ENCODE results near the gene ANKFY1. TPM values are rescaled to one million over a fixed set of nuclear protein-coding genes. Genes with fewer than 3 reads are reported as not detected.
A peak's percentile ranks its signal among the peaks of the same experiment; 100 is the strongest.
"Not testable (repeated sequence)": the region's sequence is repeated elsewhere in the genome, so short reads cannot be mapped to it uniquely, and the experiment has no call there.

The ANKFY1 gene
- total and polyA plus RNA-seq, 5 donors from 2014 or later = 9.9 to 61.0 (median 11.3) TPM

GRCh38 chr17:4195306-4195705 is 68.5 kb downstream of the ANKFY1 start:
- Histone ChIP-seq H3K36me3 (ENCODE audit: control insufficient read depth, insufficient read depth, low read length) (peaks cover 51% of the 10 kb centered on the region), H3K4me3 (ENCODE audit: low read depth, low read length) (no peak overlapping the region), H3K27ac (ENCODE audit: insufficient read depth, low read length, poor library complexity, severe bottlenecking) (no peak overlapping the region), H3K9me3 (ENCODE audit: control insufficient read depth in 2 of 2, low read length in 2 of 2) (no peaks in the 10 kb centered on the region), H3K27me3 (ENCODE audit: control insufficient read depth, insufficient read depth, low read length) (no peaks in the 10 kb centered on the region), H3K4me1 (ENCODE audit: control insufficient read depth, insufficient read depth, low read length, poor library complexity, severe bottlenecking) (no peaks in the 10 kb centered on the region)
- Mint-ChIP-seq H3K36me3 (peaks cover 29% of the 10 kb centered on the region), H3K27ac (peak overlapping the region in 2 of 3 donors; percentile 31 to 62), H3K4me3 (no peak overlapping the region), H3K4me1 (peaks cover 0 to 2% (median 0%) of the 10 kb centered on the region in 4 donors), H3K9me3 (no peaks in the 10 kb centered on the region), H3K27me3 (no peaks in the 10 kb centered on the region)
- no peak for DNase-seq
- ATAC-seq (ENCODE audit: low read depth in 2 of 2) = no peak

DNA sequence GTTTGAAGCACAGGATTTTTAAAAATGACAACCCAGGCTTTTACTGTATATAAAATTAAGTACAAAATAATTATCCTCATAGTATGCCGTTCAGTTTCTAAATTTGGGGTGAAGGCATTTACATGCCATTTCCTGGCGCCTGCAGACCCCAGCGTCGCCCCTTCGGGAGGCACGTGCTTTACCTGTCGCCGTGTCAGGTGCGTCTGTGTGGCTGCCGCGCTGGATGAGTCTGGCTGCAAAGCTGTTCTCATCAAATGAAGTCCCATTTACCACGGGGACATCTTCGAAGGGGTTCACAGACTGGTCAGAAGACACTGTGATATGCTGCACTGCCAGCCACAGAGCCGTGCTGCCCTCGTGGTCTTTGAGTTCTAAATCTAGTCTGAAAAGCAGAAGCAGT is 69.0 kb downstream of the ANKFY1 start:
- Histone ChIP-seq H3K36me3 (ENCODE audit: control insufficient read depth, insufficient read depth, low read length) (peaks cover 51% of the 10 kb centered on the region), H3K27ac (ENCODE audit: insufficient read depth, low read length, poor library complexity, severe bottlenecking) (no peak overlapping the region), H3K9me3 (ENCODE audit: control insufficient read depth in 2 of 2, low read length in 2 of 2) (no peaks in the 10 kb centered on the region), H3K4me1 (ENCODE audit: control insufficient read depth, insufficient read depth, low read length, poor library complexity, severe bottlenecking) (no peaks in the 10 kb centered on the region), H3K4me3 (ENCODE audit: low read depth, low read length) (no peak overlapping the region), H3K27me3 (ENCODE audit: control insufficient read depth, insufficient read depth, low read length) (no peaks in the 10 kb centered on the region)
- Mint-ChIP-seq H3K36me3 (peaks cover 29% of the 10 kb centered on the region), H3K9me3 (no peaks in the 10 kb centered on the region), H3K4me1 (peaks cover 0 to 2% (median 0%) of the 10 kb centered on the region in 4 donors), H3K4me3 (no peak overlapping the region), H3K27ac (peak overlapping the region in 1 of 3 donors; percentile 31), H3K27me3 (no peaks in the 10 kb centered on the region)
- ATAC-seq (ENCODE audit: low read depth in 2 of 2) (no peak), DNase-seq (no peak)

DNA sequence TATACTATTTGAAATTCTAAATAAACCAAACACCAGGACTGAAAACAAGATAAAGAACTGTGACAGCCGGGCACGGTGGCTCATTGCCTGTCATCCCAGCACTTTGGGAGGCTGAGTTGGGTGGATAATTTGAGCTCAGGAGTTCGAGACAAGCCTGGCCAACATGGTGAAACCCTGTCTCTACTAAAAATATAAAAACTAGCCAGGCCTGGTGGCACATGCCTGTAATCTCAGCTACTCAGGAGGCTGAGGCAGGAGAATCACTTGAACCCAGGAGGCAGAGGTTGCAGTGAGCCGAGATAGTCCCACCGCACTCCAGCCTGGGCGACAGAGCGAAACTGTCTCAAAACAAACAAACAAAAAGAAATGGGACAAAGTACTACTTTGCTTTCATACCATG is 73.0 kb downstream of the ANKFY1 start:
- H3K27me3 Mint-ChIP-seq; ATAC-seq (ENCODE audit: low read depth in 2 of 2); H3K9me3 Mint-ChIP-seq; H3K4me1 ChIP-seq (ENCODE audit: control insufficient read depth, insufficient read depth, low read length, poor library complexity, severe bottlenecking); H3K9me3 ChIP-seq (ENCODE audit: control insufficient read depth in 2 of 2, low read length in 2 of 2); H3K4me1 Mint-ChIP-seq; DNase-seq; H3K4me3 ChIP-seq (ENCODE audit: low read depth, low read length); H3K4me3 Mint-ChIP-seq; H3K27ac ChIP-seq (ENCODE audit: insufficient read depth, low read length, poor library complexity, severe bottlenecking); H3K27me3 ChIP-seq (ENCODE audit: control insufficient read depth, insufficient read depth, low read length): not testable (repeated sequence)
- peak overlapping the region in 1 of 3 donors; percentile 26 for H3K27ac Mint-ChIP-seq
- peaks cover 25% of the 10 kb centered on the region for H3K36me3 Mint-ChIP-seq
- H3K36me3 ChIP-seq (ENCODE audit: control insufficient read depth, insufficient read depth, low read length) = peaks cover 64% of the 10 kb centered on the region

- no peak overlapping the region for H3K4me3 Mint-ChIP-seq
- peak overlapping the region in 1 of 3 donors; percentile 52 for H3K27ac Mint-ChIP-seq
- H3K4me1 Mint-ChIP-seq = peaks cover 0 to 2% (median 0%) of the 10 kb centered on the region in 4 donors
- H3K36me3 ChIP-seq (ENCODE audit: control insufficient read depth, insufficient read depth, low read length) = peaks cover 59% of the 10 kb centered on the region
- H3K27me3 ChIP-seq (ENCODE audit: control insufficient read depth, insufficient read depth, low read length) = no peaks in the 10 kb centered on the region
- H3K4me3 ChIP-seq (ENCODE audit: low read depth, low read length) = no peak overlapping the region
- no peaks in the 10 kb centered on the region for H3K27me3 Mint-ChIP-seq
- no peak for ATAC-seq (ENCODE audit: low read depth in 2 of 2)
- no peaks in the 10 kb centered on the region for H3K9me3 Mint-ChIP-seq
- no peak for DNase-seq
- H3K36me3 Mint-ChIP-seq = peaks cover 13% of the 10 kb centered on the region
- no peak overlapping the region for H3K27ac ChIP-seq (ENCODE audit: insufficient read depth, low read length, poor library complexity, severe bottlenecking)
- no peaks in the 10 kb centered on the region for H3K9me3 ChIP-seq (ENCODE audit: control insufficient read depth in 2 of 2, low read length in 2 of 2)
- H3K4me1 ChIP-seq (ENCODE audit: control insufficient read depth, insufficient read depth, low read length, poor library complexity, severe bottlenecking) = no peaks in the 10 kb centered on the region
Observed at GRCh38 chr17:4189280-4189679, 74.5 kb downstream of the ANKFY1 start.

DNA sequence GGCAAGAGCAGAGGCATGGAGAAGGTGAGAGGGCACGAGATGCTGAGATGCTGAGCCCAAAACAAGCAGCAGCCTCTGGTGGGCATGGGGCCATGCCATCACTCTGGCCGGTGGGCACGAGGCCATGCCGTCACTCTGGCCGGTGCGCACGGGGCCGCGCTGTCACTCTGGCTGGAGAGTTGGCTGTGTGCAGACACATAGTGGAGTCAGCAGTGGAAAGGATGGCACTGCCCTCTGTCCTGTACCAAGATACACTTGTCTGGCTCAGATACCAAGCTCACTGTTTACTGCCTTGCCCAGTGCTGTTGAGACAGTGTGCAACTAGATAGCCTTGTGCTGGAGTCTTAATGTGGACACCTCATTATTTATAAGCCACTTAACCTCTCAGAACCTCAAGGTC is 75.7 kb downstream of the ANKFY1 start:
- H3K4me3 Mint-ChIP-seq = no peak overlapping the region
- no peak overlapping the region for H3K27ac Mint-ChIP-seq

GRCh38 chr17:4187076-4187475 is 76.7 kb downstream of the ANKFY1 start:
- peaks cover 0 to 2% (median 0%) of the 10 kb centered on the region in 4 donors for H3K4me1 Mint-ChIP-seq
- Histone ChIP-seq H3K4me3 (ENCODE audit: low read depth, low read length) (no peak overlapping the region), H3K27ac (ENCODE audit: insufficient read depth, low read length, poor library complexity, severe bottlenecking) (no peak overlapping the region), H3K27me3 (ENCODE audit: control insufficient read depth, insufficient read depth, low read length) (no peaks in the 10 kb centered on the region), H3K36me3 (ENCODE audit: control insufficient read depth, insufficient read depth, low read length) (peaks cover 67% of the 10 kb centered on the region), H3K9me3 (ENCODE audit: control insufficient read depth in 2 of 2, low read length in 2 of 2) (no peaks in the 10 kb centered on the region), H3K4me1 (ENCODE audit: control insufficient read depth, insufficient read depth, low read length, poor library complexity, severe bottlenecking) (no peaks in the 10 kb centered on the region)
- no peaks in the 10 kb centered on the region for H3K9me3 Mint-ChIP-seq
- no peak for DNase-seq
- peak overlapping the region in 1 of 4 donors; percentile 32 for H3K4me3 Mint-ChIP-seq
- no peak for ATAC-seq (ENCODE audit: low read depth in 2 of 2)
- H3K36me3 Mint-ChIP-seq = peaks cover 30% of the 10 kb centered on the region
- no peak overlapping the region for H3K27ac Mint-ChIP-seq
- H3K27me3 Mint-ChIP-seq = no peaks in the 10 kb centered on the region

More for the DNA sequence above, 75.7 kb downstream of the ANKFY1 start:
- no peaks in the 10 kb centered on the region for H3K9me3 Mint-ChIP-seq
- H3K27ac ChIP-seq (ENCODE audit: insufficient read depth, low read length, poor library complexity, severe bottlenecking) = no peak overlapping the region
- H3K9me3 ChIP-seq (ENCODE audit: control insufficient read depth in 2 of 2, low read length in 2 of 2) = no peaks in the 10 kb centered on the region
- DNase-seq = no peak
- ATAC-seq (ENCODE audit: low read depth in 2 of 2) = no peak
- peaks cover 0 to 2% (median 0%) of the 10 kb centered on the region in 4 donors for H3K4me1 Mint-ChIP-seq
- no peak overlapping the region for H3K4me3 ChIP-seq (ENCODE audit: low read depth, low read length)
- H3K27me3 Mint-ChIP-seq = no peaks in the 10 kb centered on the region
- peaks cover 64% of the 10 kb centered on the region for H3K36me3 ChIP-seq (ENCODE audit: control insufficient read depth, insufficient read depth, low read length)
- no peaks in the 10 kb centered on the region for H3K27me3 ChIP-seq (ENCODE audit: control insufficient read depth, insufficient read depth, low read length)
- no peaks in the 10 kb centered on the region for H3K4me1 ChIP-seq (ENCODE audit: control insufficient read depth, insufficient read depth, low read length, poor library complexity, severe bottlenecking)
- peaks cover 24% of the 10 kb centered on the region for H3K36me3 Mint-ChIP-seq

GRCh38 chr17:4186357-4186881 is 77.4 kb downstream of the ANKFY1 start:
- Histone ChIP-seq H3K4me3 (ENCODE audit: low read depth, low read length) (no peak overlapping the region), H3K27me3 (ENCODE audit: control insufficient read depth, insufficient read depth, low read length) (no peaks in the 10 kb centered on the region), H3K27ac (ENCODE audit: insufficient read depth, low read length, poor library complexity, severe bottlenecking) (no peak overlapping the region), H3K9me3 (ENCODE audit: control insufficient read depth in 2 of 2, low read length in 2 of 2) (no peaks in the 10 kb centered on the region), H3K4me1 (ENCODE audit: control insufficient read depth, insufficient read depth, low read length, poor library complexity, severe bottlenecking) (no peaks in the 10 kb centered on the region), H3K36me3 (ENCODE audit: control insufficient read depth, insufficient read depth, low read length) (peaks cover 74% of the 10 kb centered on the region)
- Mint-ChIP-seq H3K4me3 (peak overlapping the region in 1 of 4 donors; percentile 54), H3K27ac (peak overlapping the region in 1 of 3 donors; percentile 41), H3K36me3 (peaks cover 37% of the 10 kb centered on the region), H3K4me1 (peaks cover 0 to 2% (median 0%) of the 10 kb centered on the region in 4 donors), H3K27me3 (no peaks in the 10 kb centered on the region), H3K9me3 (no peaks in the 10 kb centered on the region)
- DNase-seq (no peak), ATAC-seq (ENCODE audit: low read depth in 2 of 2) (no peak)

GRCh38 chr17:4185656-4186055 is 78.1 kb downstream of the ANKFY1 start:
- peaks cover 80% of the 10 kb centered on the region for H3K36me3 ChIP-seq (ENCODE audit: control insufficient read depth, insufficient read depth, low read length)
- Mint-ChIP-seq H3K27ac (peak overlapping the region in 1 of 3 donors; percentile 41), H3K4me3 (no peak overlapping the region), H3K9me3 (no peaks in the 10 kb centered on the region), H3K4me1 (peaks cover 0 to 2% (median 0%) of the 10 kb centered on the region in 4 donors), H3K36me3 (peaks cover 39% of the 10 kb centered on the region), H3K27me3 (no peaks in the 10 kb centered on the region)
- no peaks in the 10 kb centered on the region for H3K4me1 ChIP-seq (ENCODE audit: control insufficient read depth, insufficient read depth, low read length, poor library complexity, severe bottlenecking)
- H3K9me3 ChIP-seq (ENCODE audit: control insufficient read depth in 2 of 2, low read length in 2 of 2) = no peaks in the 10 kb centered on the region
- no peak overlapping the region for H3K4me3 ChIP-seq (ENCODE audit: low read depth, low read length)
- no peak overlapping the region for H3K27ac ChIP-seq (ENCODE audit: insufficient read depth, low read length, poor library complexity, severe bottlenecking)
- H3K27me3 ChIP-seq (ENCODE audit: control insufficient read depth, insufficient read depth, low read length) = no peaks in the 10 kb centered on the region
- ATAC-seq (ENCODE audit: low read depth in 2 of 2) (no peak), DNase-seq (no peak)

All from CD4-positive, CD25-positive, alpha-beta regulatory T cell (primary cell).